Amygdala (tissue), 56 donors: ENCODE measurements around the gene LYSMD1.
A peak's percentile ranks its signal among the peaks of the same experiment; 100 is the strongest.
"Not testable (repeated sequence)": the region's sequence is repeated elsewhere in the genome, so short reads cannot be mapped to it uniquely, and the experiment has no call there.

Source experiments
- DNase-seq, 56 donors: peaks; one replicate each; lab custom pipeline; 2025; lab: John Stamatoyannopoulos, UW

LYSMD1 gene

GRCh38 chr1:151165738-151166504 is at the start of gene LYSMD1, which contains the start of gene SCNM1:
LYSMD1 (minus strand) TSS chr1:151165902; CDS start chr1:151165258, 644 bp downstream.
SCNM1 (plus strand) TSS chr1:151166144; CDS start chr1:151166153, 9 bp downstream.
- peak; percentile 70 to 99 (median 95) for DNase-seq

DNA sequence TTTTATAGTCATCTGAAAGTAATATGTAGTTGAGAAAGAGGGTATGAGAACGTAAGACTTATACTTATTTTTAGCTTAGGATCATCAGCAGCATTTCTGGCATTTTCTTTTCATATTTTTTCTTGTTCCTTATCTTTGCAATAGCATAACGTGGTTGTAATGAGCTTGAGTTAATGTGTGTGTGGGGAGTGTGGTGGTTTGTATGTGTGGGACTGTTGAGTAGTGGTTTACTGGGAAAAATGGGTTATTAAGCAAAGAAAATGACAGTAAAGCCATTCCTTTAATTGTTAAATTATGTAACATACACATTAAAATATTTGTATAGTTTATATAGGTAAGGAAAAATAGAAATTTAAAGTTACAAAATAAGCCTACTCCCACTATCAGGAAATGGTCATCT is 47.9 kb upstream of the LYSMD1 start:
- DNase-seq, result no peak

DNA sequence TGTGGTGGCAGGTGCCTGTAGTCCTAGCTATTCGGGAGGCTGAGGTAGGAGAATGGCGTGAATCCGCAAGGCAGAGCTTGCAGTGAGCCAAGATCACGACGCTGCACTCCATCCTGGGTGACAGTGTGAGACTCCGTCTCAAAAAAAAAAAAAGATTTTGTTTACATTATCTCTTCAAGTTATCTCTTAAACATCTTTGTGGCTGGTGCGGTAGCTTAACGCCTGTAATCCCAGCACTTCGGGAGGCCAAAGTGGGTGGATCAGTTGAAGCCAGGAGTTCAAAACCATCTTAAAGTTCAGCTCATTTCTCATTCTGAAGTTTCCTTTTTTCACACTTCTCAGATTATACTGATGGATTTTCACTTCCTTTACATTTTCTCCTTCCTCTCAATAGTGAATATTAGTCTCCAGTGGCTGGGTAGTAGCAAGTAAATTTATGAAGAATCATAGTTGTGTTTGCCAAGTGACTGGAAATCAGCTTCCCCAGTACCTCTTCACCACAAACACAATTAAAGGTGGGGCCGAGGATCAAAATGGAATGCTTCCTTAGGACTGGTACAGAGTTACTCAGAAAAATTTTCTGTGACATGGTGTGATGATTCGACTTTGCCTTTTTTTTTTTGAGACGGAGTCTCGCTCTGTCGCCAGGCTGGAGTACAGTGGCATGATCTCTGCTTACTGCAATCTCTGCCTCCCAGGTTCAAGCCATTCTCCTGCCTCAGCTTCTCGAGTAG is 46.4 kb upstream of the LYSMD1 start:
- DNase-seq, result no peak

DNA sequence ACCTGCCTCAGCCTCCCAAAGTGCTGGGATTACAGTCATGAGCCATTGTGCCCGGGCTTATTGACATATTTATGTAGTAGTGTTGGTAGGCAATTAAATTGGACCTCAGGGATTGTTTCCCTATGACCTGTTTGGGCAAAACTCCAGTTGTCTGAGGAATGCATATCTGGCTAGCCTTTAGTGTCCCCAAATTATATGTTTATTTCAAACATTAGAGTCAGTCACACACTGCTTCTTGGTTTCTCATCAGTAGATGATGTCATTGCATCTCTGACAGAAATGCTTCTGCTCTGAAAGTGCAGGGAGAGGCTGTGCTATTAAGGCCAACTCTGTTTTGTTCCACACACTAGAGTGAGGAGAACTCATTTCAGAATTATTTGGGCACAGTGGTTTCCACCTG is 45.1 kb upstream of the LYSMD1 start:
- DNase-seq, result no peak

DNA sequence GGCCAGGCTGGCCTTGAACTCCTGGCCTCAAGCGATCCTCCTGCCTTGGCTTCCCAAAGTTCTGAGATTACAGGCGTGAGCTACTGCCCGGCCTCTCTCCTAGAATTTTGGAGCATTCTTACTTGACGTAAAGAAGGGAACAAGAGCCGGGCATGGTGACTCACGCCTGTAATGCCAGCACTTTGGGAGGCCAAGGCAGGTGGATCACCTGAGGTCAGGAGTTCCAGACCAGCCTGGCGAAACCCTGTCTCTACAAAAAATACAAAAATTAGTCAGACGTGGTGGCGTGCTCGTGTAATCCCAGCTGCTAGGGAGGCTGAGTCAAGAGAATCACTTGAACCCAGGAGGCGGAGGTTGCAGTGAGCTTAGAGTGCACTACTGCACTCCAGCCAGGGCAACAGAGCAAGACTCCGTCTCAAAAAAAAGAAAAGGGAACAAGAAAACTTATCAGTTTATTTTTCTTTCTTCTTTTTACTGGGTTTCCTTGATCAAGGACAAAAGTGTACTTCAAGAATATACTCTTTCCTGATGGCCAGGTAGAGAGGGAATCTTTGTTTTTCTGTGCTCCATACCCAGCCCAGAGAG is 39.8 kb upstream of the LYSMD1 start:
- DNase-seq, result not testable (repeated sequence)

GRCh38 chr1:151199873-151200581 is 34.3 kb upstream of the LYSMD1 start:
- peak in 3 of 56 donors; percentile 5 to 12 (median 10) for DNase-seq

DNA sequence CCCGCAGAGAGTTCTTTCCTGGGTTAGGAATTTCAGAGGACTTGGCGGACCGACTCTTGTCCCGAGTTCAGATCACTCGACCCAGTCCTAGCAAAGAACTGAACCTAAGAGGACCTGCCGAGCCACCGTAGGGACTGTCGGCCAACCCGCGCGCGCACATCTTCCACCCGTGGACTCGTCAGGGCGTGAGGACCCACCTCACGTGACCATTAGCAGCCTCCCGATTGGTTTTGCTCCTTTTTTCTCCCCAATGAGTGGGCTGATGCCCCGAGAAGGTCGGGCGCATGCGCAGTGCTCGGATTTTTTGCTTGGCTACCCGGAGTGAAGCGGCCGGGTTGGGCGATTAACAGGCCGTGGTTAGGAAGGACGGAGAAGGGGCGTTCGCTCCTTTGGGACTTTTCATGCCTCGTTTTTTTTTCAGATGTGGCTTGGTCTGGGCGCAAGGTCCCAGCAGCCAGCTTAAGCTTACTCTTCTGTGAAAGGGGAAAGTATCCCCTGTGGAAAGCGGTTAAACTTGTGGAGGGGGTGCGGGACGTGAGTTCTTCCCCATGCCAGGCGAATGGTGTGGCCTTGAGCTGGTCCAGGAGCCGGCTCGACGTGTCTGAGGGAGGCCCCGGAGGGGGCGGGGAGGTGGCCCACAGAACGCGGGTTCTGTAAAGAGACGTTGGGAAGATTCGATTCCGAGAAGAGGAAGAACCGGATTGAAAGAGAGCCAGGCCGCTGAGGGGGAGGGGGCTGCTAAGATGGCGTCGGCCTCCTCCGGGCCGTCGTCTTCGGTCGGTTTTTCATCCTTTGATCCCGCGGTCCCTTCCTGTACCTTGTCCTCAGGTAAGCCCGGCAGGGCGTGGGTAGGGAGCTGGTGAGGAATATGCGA is 32.8 kb upstream of the LYSMD1 start, which contains the start of gene PIP5K1A:
Gene PIP5K1A (plus strand): TSS at position 299 of the 874 bp plus-strand sequence. CDS start 445 bp downstream, at position 744.
- DNase-seq, result peak; percentile 86 to 99 (median 97)

- peak in 1 of 56 donors; percentile 26 for DNase-seq
Measured at GRCh38 chr1:151197863-151198253, 32.2 kb upstream of the LYSMD1 start.

- DNase-seq, result peak in 36 of 56 donors; percentile 1 to 79 (median 26)
Measured at GRCh38 chr1:151196292-151196800, 30.6 kb upstream of the LYSMD1 start.

- peak in 1 of 56 donors; percentile 9 for DNase-seq
Measured at GRCh38 chr1:151194894-151195594, 29.3 kb upstream of the LYSMD1 start.

DNA sequence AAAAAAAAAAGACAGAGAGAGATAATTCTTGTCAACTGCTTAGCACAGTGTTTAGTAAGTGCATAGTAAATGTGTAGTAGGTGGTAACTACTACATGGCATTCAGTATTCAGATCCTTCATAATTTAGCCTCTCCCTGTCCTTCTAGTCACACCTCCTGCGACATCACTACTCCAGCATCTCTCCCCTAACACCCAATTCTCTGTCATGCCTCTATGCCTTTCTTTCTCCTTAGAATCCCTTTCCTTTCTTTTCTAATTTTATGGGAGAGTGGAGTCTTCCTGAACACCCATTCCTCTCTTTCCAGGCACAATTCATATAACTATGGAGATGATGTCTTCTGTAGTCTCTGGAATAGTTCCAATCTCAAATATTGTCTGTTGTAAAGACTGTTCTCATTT is 28.2 kb upstream of the LYSMD1 start:
- DNase-seq, result no peak

DNA sequence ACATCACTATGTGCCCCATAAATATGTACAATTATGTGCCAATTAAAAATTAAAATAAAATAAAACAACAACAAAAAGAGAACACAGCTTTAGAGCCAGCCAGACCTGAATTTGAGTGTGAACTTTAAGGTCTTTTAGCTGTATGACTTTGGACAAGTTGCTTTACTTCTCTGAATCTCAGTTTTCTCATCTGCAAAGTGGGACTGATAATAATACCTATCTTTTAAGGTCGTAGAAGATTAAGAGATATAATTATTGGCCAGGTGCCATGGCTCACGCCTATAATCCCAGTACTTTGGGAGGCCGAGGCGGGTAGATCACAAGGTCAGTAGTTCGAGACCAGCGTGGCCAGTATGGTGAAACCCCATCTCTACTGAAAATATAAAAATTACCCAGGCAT is 27.6 kb upstream of the LYSMD1 start:
- no peak for DNase-seq

- DNase-seq, result no peak
Measured at GRCh38 chr1:151192047-151192446, 26.3 kb upstream of the LYSMD1 start.

- DNase-seq, result peak; percentile 17 to 90 (median 74)
Measured at GRCh38 chr1:151189637-151190445, 24.1 kb upstream of the LYSMD1 start, which contains the start of gene VPS72. VPS72 (minus strand) TSS chr1:151190197; CDS start chr1:151190121, 76 bp downstream.

DNA sequence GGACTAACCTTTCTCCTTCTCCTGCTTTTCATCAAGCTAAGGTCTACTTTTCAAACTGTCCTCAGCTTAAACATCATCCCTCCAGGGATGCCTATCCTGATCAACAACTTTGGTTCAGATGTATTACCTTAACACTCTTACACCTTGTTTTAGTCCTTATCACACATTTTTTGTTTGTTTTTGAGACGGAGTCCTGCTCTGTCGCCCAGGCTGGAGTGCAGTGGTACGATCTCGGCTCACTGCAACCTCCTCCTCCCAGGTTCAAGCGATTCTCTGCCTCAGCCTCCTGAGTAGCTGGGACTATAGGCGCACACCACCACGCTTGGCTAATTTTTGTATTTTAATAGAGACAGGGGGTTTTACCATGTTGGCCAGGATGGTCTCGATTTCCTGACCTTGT is 23.0 kb upstream of the LYSMD1 start:
- DNase-seq, result not testable (repeated sequence)

DNA sequence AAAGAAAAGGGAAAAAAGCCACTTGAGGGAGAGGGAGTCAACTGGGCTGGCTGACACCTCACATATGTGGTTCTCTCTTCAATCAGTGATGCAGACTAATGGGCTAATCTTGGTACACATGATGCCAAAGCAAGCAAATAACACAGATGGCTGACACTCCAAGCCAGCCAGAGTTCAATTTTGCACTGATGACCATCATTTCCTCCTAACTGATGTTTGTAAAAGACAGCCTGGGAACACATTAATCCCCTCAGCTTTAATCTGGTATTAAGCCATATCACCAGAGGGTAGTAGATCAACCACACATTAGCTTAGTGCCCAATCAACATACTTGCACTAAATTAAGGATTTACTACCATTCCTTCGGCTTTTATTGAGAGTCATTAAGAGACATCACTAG is 21.5 kb upstream of the LYSMD1 start:
- no peak for DNase-seq

- no peak for DNase-seq
Measured at GRCh38 chr1:151184211-151184610, 18.5 kb upstream of the LYSMD1 start.
